A549 (cell line): ENCODE measurements around the gene L3MBTL2.

ENCODE experiments used
- CTCF ChIP-seq: fragments of >200 bp; sonication (Bioruptor Twin); formaldehyde crosslinking; IDR thresholded peaks from 3 replicates; pipeline ENCODE4 v1.5.1; 2016
- ESRRA ChIP-seq: fragments of 150-350 bp; IDR thresholded peaks from 2 replicates; pipeline ENCODE4 v1.6.1; 2014; ENCODE audit warnings: mild to moderate bottlenecking, low read length, borderline replicate concordance
- GATA3 ChIP-seq: IDR thresholded peaks from 2 replicates; pipeline ENCODE4 v1.6.1; 2012; ENCODE audit warnings: borderline replicate concordance
- KDM5A ChIP-seq: fragments of 200-600 bp; sonication (generic); IDR thresholded peaks from 2 replicates; pipeline ENCODE4 v1.6.1; 2016; ENCODE audit warnings: antibody characterized with exemption, mild to moderate bottlenecking
- MAFK ChIP-seq: fragments of 450-650 bp; IDR thresholded peaks from 2 replicates; pipeline ENCODE4 v1.6.1; 2014; ENCODE audit not compliant: partially characterized antibody
- POLR2A ChIP-seq: IDR thresholded peaks from 2 replicates; pipeline ENCODE4 v1.6.1; 2012; ENCODE audit warnings: mild to moderate bottlenecking, low read length
- POLR2AphosphoS2 ChIP-seq: conservative IDR thresholded peaks from 2 replicates; pipeline ENCODE4 v1.6.1; 2012; ENCODE audit warnings: low read length, improper control_type of control experiment, inconsistent platforms
- REST ChIP-seq: fragments of 200-600 bp; sonication (generic); IDR thresholded peaks from 2 replicates; pipeline ENCODE4 v1.6.1; 2016; ENCODE audit warnings: antibody characterized with exemption, mild to moderate bottlenecking, moderate library complexity
- USF2 ChIP-seq: fragments of 450-650 bp; IDR thresholded peaks from 2 replicates; pipeline ENCODE4 v1.6.1; 2014; ENCODE audit warnings: antibody characterized with exemption

- TF ChIP-seq KDM5A (no peak), CTCF (no peak), GATA3 (no peak), POLR2AphosphoS2 (no peak), REST (no peak), ESRRA (no peak), POLR2A (no peak), USF2 (no peak), MAFK (no peak)
Observed at GRCh38 chr22:41215926-41216325, 10.8 kb downstream of the L3MBTL2 start.
